GM18870 (cell line): ENCODE measurements around the gene CLCN6.

Source experiments
- ATAC-seq: cut with Tn5 transposase; IDR thresholded peaks from one replicate; pipeline ENCODE4 v1.9.1; 2021; ENCODE audit warnings: moderate library complexity; ENCODE audit not compliant: unreplicated experiment

The CLCN6 gene

GRCh38 chr1:11847667-11848372 is 41.8 kb downstream of the CLCN6 start, which contains the start of gene NPPA:
TSS of gene NPPA (minus strand) at chr1:11847783. CDS start at chr1:11847684, 99 bp downstream.
- no peak for ATAC-seq

GRCh38 chr1:11848373-11848700 is 42.3 kb downstream of the CLCN6 start:
- no peak for ATAC-seq

DNA sequence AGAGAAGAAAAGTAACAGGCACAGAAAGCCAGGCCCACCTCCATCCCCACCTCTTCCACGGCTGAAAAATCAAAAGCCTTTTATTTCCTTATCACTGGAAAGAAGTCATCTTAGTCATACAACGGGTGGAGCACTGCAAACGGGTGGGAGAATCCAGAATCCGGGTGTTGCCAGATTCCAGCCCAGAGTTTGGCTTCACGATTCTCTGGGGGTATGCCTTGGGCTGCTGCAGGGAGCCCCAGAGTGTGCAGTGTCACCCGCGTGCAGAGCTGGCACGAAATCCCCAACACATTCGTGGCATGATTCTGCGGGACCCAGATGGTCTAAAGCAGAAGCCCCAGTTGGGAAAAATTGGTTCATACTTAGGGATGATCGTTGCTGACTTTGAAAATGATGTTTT is 44.2 kb downstream of the CLCN6 start:
- ATAC-seq = no peak

DNA sequence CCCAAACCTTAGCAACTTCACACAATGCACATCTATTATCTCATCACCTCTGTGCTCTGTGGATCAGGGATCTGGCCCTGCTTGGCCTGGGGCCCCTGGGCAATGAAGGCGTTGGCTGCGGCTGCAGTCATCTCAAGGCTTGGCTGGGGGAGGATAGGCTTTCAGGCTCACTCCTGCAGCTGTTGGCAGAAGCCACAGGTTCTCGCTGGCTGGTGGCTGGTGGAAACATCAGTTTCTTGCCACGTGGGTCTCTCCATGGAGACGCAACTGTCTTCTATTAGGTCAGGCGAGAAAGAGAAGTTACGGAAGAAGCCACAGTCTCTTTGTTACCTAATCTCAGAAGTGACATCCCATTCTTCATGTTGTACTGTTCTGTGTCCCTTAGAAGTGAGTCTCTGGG is 45.2 kb downstream of the CLCN6 start:
- ATAC-seq = no peak

GRCh38 chr1:11854519-11854918 is 48.5 kb downstream of the CLCN6 start:
- ATAC-seq = no peak

GRCh38 chr1:11855430-11855829 is 49.4 kb downstream of the CLCN6 start:
- ATAC-seq = no peak

DNA sequence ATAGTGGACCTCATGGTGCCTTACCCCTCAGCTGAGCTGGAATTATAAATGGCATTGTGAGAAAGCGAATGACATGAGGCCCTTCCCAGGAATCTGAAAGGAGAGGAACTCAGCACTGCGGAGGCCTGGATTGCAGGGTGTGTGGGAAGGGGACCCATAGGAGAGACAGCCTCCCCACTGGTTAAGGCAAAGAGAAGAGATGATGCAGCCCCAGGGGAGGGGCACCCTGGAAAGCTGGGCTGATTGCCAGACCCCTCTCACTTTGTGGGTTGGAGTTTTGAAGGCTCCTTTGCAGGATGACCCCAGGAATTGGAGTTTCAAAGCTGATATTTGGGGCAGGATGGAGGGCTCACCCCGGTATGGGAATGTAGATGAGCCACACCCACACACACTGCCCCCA is 50.7 kb downstream of the CLCN6 start:
- ATAC-seq = no peak

GRCh38 chr1:11857164-11857851 is 51.3 kb downstream of the CLCN6 start:
- no peak for ATAC-seq

GRCh38 chr1:11858158-11858557 is 52.2 kb downstream of the CLCN6 start:
- no peak for ATAC-seq

GRCh38 chr1:11858613-11858967 is 52.6 kb downstream of the CLCN6 start, which contains the start of gene NPPB:
TSS of gene NPPB (minus strand) at chr1:11858945. CDS start at chr1:11858833, 112 bp downstream.
- ATAC-seq = no peak

DNA sequence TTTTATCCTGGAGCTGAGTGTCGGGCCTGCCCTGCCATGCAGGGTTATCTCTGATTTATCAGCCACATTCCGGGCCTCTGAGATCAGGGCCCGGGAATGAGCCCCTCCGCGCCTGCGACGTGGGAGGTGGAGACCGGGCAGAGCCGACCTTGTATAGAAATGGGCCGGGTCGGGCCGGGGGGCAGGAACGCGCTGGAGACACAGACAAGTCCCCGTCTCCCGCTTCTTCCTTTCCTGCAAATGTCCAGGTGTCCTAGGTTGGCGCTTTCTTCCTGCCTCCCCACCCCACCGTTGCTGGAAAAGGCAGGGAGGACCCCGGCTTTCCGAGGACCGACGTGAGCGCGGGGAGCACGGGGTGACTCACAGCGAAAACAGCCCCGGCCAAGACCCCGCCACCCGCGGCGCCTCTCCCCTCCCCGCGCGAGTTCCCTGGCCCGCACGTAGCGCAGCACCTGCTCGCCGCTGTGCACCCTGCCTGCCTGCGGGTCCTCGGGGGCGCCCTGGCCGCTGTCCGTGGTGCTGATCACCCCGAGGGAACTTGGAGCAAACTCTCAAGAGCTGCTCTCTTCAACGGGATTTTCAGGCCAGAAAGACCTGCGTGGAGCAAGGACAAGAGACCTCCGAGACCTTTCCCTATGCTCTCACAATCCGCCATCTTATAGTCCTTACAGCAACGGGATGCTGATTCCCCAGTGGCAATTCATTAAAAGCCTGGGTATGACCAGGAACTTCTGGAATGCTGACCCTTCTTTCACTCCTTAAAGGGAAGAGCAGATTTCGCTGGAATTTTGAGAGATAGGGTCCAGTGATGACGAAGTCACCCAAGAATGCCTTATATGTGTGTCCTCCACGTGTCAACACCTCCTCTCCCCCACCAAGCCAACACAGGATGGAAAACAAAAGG is 53.2 kb downstream of the CLCN6 start:
- ATAC-seq = no peak

GRCh38 chr1:11860083-11860482 is 54.1 kb downstream of the CLCN6 start:
- no peak for ATAC-seq

DNA sequence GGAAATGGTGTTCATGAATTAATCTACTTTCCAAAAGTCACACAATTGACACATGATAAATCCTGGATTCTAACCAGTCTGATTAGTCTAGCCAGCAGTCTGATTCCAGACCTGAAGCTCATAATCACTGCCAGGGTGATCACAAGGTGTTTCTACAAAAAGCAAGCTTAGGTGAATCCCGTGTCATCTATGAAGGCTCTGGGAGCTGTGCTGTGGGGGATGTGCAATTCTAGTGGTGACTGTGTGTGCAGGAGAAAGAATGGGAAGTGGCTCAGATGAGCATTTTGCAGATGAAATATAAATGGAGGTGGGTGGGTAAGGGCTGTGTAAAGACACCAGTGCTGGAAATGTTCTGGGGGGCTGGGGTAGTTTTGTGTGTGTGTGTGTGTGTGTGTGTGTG is 54.6 kb downstream of the CLCN6 start:
- ATAC-seq = no peak

DNA sequence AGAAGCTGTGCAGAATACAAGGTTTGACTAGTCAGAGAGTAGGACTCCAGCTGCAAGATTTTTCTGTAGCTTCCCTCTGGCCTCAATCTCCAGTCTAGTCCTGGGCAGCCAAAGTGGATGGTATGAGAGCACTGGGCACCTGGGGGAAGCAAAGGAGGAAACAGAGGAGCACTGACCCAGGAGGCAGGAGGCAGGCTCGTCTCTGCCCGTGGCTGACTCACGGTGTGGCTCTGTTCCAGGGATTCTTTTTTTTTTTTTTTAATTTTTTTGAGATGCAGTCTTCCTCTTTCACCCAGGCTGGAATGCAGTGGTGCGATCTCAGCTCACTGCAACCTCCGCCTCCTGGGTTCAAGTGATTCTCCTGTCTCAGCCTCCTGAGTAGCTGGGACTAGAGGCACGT is 56.9 kb downstream of the CLCN6 start:
- no peak for ATAC-seq

GRCh38 chr1:11868331-11868980 is 62.5 kb downstream of the CLCN6 start:
- no peak for ATAC-seq

DNA sequence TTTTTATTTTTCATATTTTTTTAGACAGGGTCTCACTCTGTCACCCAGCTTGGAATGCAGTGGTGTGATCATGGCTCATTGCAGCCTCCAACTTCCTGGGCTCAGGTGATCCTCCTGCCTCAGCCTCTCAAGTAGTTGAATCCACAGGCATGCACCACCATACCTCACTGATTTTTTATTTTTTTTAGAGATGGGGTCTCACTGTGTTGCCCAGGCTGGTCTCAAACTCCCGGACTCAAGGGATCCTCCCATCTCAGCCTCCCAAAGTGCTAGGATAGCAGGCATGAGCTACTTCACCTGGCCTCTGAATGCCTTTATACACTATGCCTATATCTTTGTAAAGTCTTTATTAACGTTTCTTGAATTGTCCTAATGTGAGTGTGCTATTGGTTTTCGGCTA is 63.1 kb downstream of the CLCN6 start:
- no peak for ATAC-seq

DNA sequence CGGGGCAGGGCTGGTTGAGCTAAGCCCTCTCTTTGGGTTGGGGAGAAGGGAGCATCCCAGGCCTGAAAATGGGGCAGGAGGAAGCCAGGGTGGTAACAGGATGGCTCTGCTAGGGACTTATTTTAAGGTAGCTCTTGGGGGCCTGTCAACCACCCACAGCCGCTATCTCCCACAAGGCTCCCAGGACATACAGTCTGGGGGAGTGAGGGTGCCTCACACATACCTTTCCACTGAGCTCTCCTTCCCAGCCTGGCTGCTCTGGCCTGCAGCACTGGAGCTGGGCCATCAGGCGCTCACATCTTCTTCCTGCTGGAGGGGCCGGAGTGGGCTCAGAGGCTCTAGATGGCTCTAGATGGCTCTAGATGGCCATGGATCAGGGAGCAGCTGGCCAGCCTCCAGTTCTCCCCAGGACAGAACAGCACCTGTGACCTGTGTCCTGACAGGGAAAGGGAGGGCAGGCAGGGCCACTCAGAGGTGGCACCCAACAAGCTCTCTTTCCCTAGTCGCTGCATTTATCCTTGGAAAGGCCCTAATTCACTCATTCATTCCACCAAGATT is 63.7 kb downstream of the CLCN6 start:
- no peak for ATAC-seq

DNA sequence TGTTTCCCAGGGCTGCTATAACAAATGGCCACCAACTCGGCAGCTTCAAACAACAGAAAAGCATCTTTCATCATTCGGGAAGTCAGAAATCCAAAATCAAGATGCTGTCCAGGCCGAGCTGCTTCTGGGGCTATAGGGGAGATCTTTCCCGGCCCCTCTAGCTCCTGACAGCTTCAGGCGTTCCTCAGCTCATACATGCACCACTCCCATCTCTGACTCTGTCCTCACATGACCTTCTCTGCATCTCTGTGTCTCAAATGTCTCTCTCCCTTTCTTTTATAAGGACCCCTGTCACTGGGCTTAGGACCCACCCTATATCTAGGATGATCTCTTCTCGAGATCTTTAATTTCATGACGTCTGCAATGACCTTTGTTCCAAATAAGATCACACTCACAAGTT is 66.6 kb downstream of the CLCN6 start:
- ATAC-seq = no peak

- no peak for ATAC-seq
These were observed 67.6 kb downstream of the CLCN6 start for GRCh38 chr1:11873395-11874257.

- no peak for ATAC-seq
These were observed 68.2 kb downstream of the CLCN6 start for GRCh38 chr1:11874258-11874562.
